ENCODE data around the gene ZNF768.

The ZNF768 gene

DNA sequence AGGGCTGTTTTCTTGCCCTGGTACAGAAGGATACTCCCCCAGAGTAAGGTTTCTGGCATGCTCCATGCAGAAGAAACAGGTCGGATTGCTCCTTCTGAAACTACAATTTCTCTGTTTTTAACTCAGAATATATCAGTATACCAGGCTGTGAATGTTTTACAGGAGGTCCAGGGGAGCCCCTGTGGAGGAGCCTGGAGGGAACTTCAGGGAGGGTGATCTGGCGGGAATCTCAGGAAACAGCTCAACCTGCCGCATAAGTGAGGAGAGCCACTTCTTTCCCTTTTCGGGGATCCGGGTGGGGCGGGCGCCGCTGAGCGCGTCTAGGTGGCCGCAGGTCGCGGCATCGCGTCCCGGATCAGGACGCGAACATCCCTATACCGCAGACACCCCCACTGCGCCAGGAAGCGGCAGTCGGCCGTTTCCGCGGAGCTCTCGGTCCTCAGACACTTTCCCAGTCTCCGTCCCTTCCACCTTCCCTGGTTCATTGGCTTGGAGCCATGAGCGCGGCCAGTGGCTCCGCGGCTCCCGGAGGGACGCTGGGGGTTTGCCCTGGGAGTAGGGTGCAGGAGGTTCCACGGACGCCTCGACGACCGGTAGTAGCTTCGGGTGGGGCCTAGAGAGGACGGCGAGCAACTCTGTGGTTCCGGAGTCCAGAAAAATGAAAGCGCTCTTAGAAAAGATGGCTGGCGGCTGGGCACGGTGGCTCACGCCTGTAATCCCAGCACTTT, 34.9 kb upstream of the ZNF768 start:
- peak overlapping the region; percentile 95 for H3K4me3 Mint-ChIP-seq
- no peaks in the 10 kb centered on the region for H3K27me3 Mint-ChIP-seq
- no peaks in the 10 kb centered on the region for H3K9me3 Mint-ChIP-seq
- H3K4me1 Mint-ChIP-seq = peaks cover 30% of the 10 kb centered on the region
- H3K36me3 Mint-ChIP-seq = peaks cover 3% of the 10 kb centered on the region
- no peak for ATAC-seq
- H3K27ac Mint-ChIP-seq = peak overlapping the region; percentile 97

DNA sequence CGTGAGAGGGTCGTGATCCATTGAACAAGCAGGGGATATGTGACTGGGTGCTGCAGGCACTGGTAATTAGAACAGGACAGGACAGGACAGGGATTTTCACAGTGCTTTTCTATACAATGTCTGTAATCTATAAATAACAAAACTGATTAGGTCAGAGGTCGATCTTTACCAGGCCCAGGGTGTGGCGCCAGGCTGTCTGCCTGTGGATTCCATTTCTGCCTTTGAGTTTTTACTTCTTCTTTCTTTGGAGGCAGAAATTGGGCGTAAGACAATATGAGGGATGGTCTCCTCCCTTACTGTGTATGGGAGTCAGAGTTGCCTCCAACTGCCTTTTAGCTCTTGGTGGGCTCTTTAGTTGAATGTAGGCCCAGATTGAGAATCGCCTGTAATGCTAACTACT, 33.3 kb upstream of the ZNF768 start:
- Mint-ChIP-seq H3K4me3 (no peak overlapping the region), H3K27me3 (no peaks in the 10 kb centered on the region), H3K36me3 (peaks cover 8% of the 10 kb centered on the region), H3K9me3 (no peaks in the 10 kb centered on the region), H3K27ac (peak overlapping the region; percentile 93), H3K4me1 (peaks cover 34% of the 10 kb centered on the region)
- ATAC-seq = no peak

- peaks cover 40% of the 10 kb centered on the region for H3K4me1 Mint-ChIP-seq
- peak overlapping the region; percentile 92 for H3K4me3 Mint-ChIP-seq
- no peaks in the 10 kb centered on the region for H3K9me3 Mint-ChIP-seq
- no peaks in the 10 kb centered on the region for H3K27me3 Mint-ChIP-seq
- ATAC-seq = no peak
- H3K27ac Mint-ChIP-seq = peak overlapping the region; percentile 93
- peaks cover 15% of the 10 kb centered on the region for H3K36me3 Mint-ChIP-seq
These were observed 32.5 kb upstream of the ZNF768 start for GRCh38 chr16:30558789-30559377.

- H3K9me3 Mint-ChIP-seq = no peaks in the 10 kb centered on the region
- peak within 1 kb of the TSS; percentile 93 for H3K27ac Mint-ChIP-seq
- peaks cover 16% of the 10 kb centered on the region for H3K36me3 Mint-ChIP-seq
- H3K4me1 Mint-ChIP-seq = peaks cover 47% of the 10 kb centered on the region
- peak; percentile 98 for ATAC-seq
- H3K4me3 Mint-ChIP-seq = peak within 1 kb of the TSS; percentile 92
- no peaks in the 10 kb centered on the region for H3K27me3 Mint-ChIP-seq
These were observed 31.8 kb upstream of the ZNF768 start, which contains the start of gene ZNF764 for GRCh38 chr16:30557957-30558788. Gene ZNF764, minus strand, starts transcription at chr16:30558374. Its CDS starts 192 bp downstream, at chr16:30558182.

DNA sequence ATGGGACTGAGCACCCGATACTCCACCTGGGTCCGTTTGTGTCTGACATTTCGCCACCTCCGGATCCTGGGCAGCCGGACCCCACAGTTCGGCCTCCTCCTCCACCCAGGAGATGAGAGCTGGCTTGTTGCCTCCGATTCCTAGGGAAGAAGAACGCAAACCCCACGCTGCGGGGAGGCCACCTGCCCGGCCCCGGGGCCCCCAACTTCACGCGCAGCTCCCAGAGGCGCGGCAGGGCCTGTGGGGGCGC, 31.3 kb upstream of the ZNF768 start:
- no peak for ATAC-seq
- Mint-ChIP-seq H3K4me1 (peaks cover 53% of the 10 kb centered on the region), H3K27ac (peak overlapping the region; percentile 93), H3K27me3 (no peaks in the 10 kb centered on the region), H3K4me3 (peak overlapping the region; percentile 92), H3K36me3 (peaks cover 16% of the 10 kb centered on the region), H3K9me3 (no peaks in the 10 kb centered on the region)

- H3K36me3 Mint-ChIP-seq = peaks cover 16% of the 10 kb centered on the region
- H3K27me3 Mint-ChIP-seq = no peaks in the 10 kb centered on the region
- peak overlapping the region; percentile 93 for H3K27ac Mint-ChIP-seq
- H3K9me3 Mint-ChIP-seq = no peaks in the 10 kb centered on the region
- peaks cover 47% of the 10 kb centered on the region for H3K4me1 Mint-ChIP-seq
- no peak for ATAC-seq
- peak overlapping the region; percentile 59 for H3K4me3 Mint-ChIP-seq
These were observed 29.7 kb upstream of the ZNF768 start for GRCh38 chr16:30556125-30556473.

DNA sequence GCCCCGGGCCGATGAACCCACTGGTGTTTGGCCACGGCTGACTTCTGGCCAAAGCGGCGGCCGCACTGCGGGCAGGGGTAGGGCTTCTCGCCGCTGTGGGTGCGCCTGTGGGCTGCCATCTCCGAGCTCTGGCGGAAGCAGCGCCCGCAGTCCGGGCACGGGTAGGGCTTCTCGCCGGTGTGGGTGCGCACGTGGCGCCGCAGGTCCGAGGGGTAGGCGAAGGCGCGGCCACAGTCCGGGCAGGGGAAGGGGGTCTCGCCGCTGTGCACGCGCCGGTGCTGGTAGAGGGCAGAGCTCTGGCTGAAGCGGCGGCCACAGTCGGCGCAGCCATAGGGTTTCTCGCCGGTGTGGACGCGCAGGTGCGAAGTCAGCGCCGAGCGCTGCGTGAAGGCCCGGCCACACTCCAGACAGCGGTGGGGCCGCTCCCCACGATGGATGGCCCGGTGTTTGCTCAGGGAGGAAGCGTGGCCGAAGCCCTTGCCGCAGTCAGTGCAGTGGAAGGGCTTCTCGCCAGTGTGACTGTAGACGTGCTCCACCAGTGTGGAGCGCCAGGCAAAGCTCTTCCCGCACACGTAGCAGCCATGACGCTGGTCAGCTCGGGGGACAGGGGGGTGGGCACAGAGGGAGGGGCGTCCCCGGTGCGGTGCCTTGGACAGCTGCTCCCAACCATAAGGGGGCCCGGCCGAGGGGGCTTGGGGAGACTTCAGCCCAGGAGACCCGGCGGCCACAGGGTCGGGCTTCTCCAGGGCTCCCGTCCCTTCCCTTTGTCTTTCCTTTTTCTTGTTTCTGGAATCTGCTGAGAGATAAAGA, 29.2 kb upstream of the ZNF768 start:
- H3K36me3 Mint-ChIP-seq = peaks cover 16% of the 10 kb centered on the region
- no peaks in the 10 kb centered on the region for H3K9me3 Mint-ChIP-seq
- H3K27ac Mint-ChIP-seq = peak overlapping the region; percentile 93
- H3K27me3 Mint-ChIP-seq = no peaks in the 10 kb centered on the region
- ATAC-seq = no peak
- peaks cover 44% of the 10 kb centered on the region for H3K4me1 Mint-ChIP-seq
- H3K4me3 Mint-ChIP-seq = peak overlapping the region; percentile 59

DNA sequence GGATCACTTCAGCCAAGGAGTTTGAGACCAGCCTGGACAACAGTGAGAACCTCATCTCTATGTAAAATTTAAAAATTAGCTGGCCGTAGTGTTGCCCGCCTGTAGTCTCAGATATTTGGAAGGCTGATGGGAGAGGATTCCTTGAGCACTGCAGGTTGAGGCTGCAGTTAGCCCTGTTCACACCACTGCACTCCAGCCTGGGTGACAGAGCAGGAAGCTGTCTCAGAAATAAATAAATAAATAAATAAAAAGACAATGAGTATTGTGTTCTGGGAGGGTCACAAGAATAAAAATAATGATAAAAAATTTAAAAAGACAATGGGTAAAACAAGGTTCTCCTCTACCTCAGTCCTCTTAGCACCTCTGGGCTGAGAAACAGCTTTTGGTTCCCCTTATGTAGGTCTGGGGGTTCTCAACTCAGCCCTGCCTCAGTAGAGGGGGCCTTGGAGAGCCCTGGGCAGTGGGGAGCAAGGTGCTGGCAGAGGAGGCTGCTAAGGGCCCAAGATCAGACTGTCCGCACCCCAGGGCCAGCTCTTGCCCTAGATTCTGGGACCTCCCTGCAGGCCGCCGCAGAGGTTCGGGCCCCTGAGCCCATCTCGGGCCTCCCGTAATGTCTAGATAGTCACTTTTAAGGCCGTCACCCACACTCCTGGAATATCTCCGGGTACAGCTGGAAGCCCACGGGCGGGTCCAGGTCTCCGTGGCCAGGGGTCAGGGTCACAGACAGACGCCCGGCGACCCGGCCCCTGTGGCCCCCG, 28.4 kb upstream of the ZNF768 start:
- Mint-ChIP-seq H3K4me3 (no peak overlapping the region), H3K36me3 (peaks cover 16% of the 10 kb centered on the region), H3K4me1 (peaks cover 44% of the 10 kb centered on the region), H3K9me3 (no peaks in the 10 kb centered on the region), H3K27me3 (no peaks in the 10 kb centered on the region), H3K27ac (peak overlapping the region; percentile 78)
- no peak for ATAC-seq

DNA sequence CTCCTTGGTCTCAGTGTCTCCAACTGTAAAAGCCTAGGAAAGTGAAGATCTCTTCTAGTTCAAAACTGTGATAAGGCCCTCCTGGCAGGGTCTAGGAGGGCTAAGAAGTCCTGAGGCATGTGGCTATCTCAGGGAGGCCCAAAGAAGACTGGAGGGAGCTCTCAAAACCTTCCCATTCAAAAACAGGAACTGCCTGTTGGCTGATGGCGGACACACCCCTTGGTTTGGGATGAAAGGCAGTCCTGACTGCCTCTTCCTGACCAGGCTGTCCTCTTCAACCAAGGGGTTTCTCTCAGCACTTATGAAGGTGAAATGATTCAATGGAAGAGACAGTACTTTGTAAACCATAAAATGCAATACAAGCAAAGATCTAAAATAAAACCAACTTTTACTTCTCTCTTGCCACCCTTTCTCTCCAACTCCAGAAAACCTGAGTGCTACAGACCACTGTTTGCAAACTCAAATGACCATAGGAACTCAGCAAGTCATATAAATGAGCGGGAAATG, 27.1 kb upstream of the ZNF768 start:
- H3K4me1 Mint-ChIP-seq = peaks cover 31% of the 10 kb centered on the region
- peaks cover 16% of the 10 kb centered on the region for H3K36me3 Mint-ChIP-seq
- no peaks in the 10 kb centered on the region for H3K9me3 Mint-ChIP-seq
- peak overlapping the region; percentile 78 for H3K27ac Mint-ChIP-seq
- H3K4me3 Mint-ChIP-seq = no peak overlapping the region
- no peaks in the 10 kb centered on the region for H3K27me3 Mint-ChIP-seq
- ATAC-seq = no peak

- H3K4me1 Mint-ChIP-seq = peaks cover 33% of the 10 kb centered on the region
- no peaks in the 10 kb centered on the region for H3K9me3 Mint-ChIP-seq
- no peaks in the 10 kb centered on the region for H3K27me3 Mint-ChIP-seq
- H3K4me3 Mint-ChIP-seq = no peak overlapping the region
- H3K27ac Mint-ChIP-seq = peak overlapping the region; percentile 78
- peaks cover 16% of the 10 kb centered on the region for H3K36me3 Mint-ChIP-seq
- no peak for ATAC-seq
These were observed 26.6 kb upstream of the ZNF768 start for GRCh38 chr16:30552956-30553355.

GRCh38 chr16:30551781-30552180, 25.4 kb upstream of the ZNF768 start:
- peaks cover 16% of the 10 kb centered on the region for H3K36me3 Mint-ChIP-seq
- H3K27me3 Mint-ChIP-seq = no peaks in the 10 kb centered on the region
- peak overlapping the region; percentile 37 for H3K4me3 Mint-ChIP-seq
- ATAC-seq = peak; percentile 71
- peaks cover 36% of the 10 kb centered on the region for H3K4me1 Mint-ChIP-seq
- H3K9me3 Mint-ChIP-seq = no peaks in the 10 kb centered on the region
- H3K27ac Mint-ChIP-seq = peak overlapping the region; percentile 78

- Mint-ChIP-seq H3K27ac (peak overlapping the region; percentile 26), H3K4me1 (peaks cover 26% of the 10 kb centered on the region), H3K36me3 (no peaks in the 10 kb centered on the region), H3K27me3 (no peaks in the 10 kb centered on the region), H3K9me3 (no peaks in the 10 kb centered on the region), H3K4me3 (no peak overlapping the region)
- ATAC-seq = no peak
These were observed 22.3 kb upstream of the ZNF768 start for GRCh38 chr16:30548416-30549253.

- H3K27me3 Mint-ChIP-seq = no peaks in the 10 kb centered on the region
- H3K27ac Mint-ChIP-seq = no peak overlapping the region
- no peaks in the 10 kb centered on the region for H3K9me3 Mint-ChIP-seq
- peaks cover 13% of the 10 kb centered on the region for H3K4me1 Mint-ChIP-seq
- no peaks in the 10 kb centered on the region for H3K36me3 Mint-ChIP-seq
- no peak overlapping the region for H3K4me3 Mint-ChIP-seq
- no peak for ATAC-seq
These were observed 19.7 kb upstream of the ZNF768 start for GRCh38 chr16:30546115-30546514.

DNA sequence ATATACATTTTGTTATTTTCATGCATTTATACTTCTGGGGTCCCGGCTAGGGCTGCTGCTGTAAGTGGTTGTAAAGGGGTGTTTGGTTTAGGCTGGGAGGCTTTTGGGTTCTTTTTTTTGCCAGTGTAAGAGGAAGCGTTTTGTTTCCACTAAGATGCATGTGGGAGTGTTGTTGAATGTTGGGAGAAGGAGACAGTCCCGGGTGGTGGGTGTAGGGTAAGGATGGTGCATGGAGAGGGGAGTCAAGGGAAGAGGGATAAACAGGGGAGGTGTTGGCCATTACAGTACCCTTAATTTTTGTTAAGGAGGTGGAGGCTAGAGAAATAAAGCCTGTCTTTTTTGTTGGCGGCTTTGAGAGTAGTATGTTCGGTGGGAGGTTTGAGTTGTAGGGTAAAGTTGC, 16.7 kb upstream of the ZNF768 start:
- Mint-ChIP-seq H3K4me3 (no peak overlapping the region), H3K4me1 (peaks cover 20% of the 10 kb centered on the region), H3K27ac (no peak overlapping the region), H3K36me3 (peaks cover 11% of the 10 kb centered on the region), H3K27me3 (no peaks in the 10 kb centered on the region), H3K9me3 (no peaks in the 10 kb centered on the region)
- no peak for ATAC-seq

Data from stimulated activated memory B cell treated with anti-CD40 and anti-IgM and Interleukin-4, amounts not matched to agents 10 μg/mL and 1 μg/mL and 100 μg/mL, for 72 hours (primary cell).